Subcutaneous adipose tissue (tissue), 4 donors: Measurements from ENCODE around the gene TAGLN. TPM values are rescaled to one million over a fixed set of nuclear protein-coding genes. Genes with fewer than 3 reads are reported as not detected.

ENCODE experiments used
- CTCF ChIP-seq: fragments of 450-650 bp; IDR thresholded peaks from one replicate; pipeline ENCODE4 v1.5.1; 2016; ENCODE audit warnings: low read depth, mild to moderate bottlenecking, control low read depth, antibody characterized with exemption, moderate library complexity
- total RNA-seq, 4 donors: library from RNA; depleted of rRNA; stranded (reverse); fragments of >200 nt; gene quantifications; one replicate each; pipeline ENCODE4 v1.1.0, GENCODE V29; 2016

The TAGLN gene
- total RNA-seq, 4 donors from 2014 or later, result 240 to 872 (median 614) TPM

- TF ChIP-seq CTCF, result no peak
These were observed 17.3 kb upstream of the TAGLN start for GRCh38 chr11:117181586-117182550.

GRCh38 chr11:117182551-117182935, 16.6 kb upstream of the TAGLN start:
- no peak for TF ChIP-seq CTCF

GRCh38 chr11:117183724-117184349, 15.3 kb upstream of the TAGLN start:
- no peak for TF ChIP-seq CTCF

GRCh38 chr11:117185736-117186430, 13.3 kb upstream of the TAGLN start:
- no peak for TF ChIP-seq CTCF

- TF ChIP-seq CTCF, result no peak
These were observed 12.8 kb upstream of the TAGLN start for GRCh38 chr11:117186431-117186761.

- TF ChIP-seq CTCF, result no peak
These were observed 12.2 kb upstream of the TAGLN start for GRCh38 chr11:117187007-117187406.

GRCh38 chr11:117187428-117187798, 11.8 kb upstream of the TAGLN start:
- TF ChIP-seq CTCF, result no peak
